ENCODE results near the gene MARCHF10.
A peak's percentile ranks its signal among the peaks of the same experiment; 100 is the strongest.
"Not testable (repeated sequence)": the region's sequence is repeated elsewhere in the genome, so short reads cannot be mapped to it uniquely, and the experiment has no call there.

MARCHF10 gene

DNA sequence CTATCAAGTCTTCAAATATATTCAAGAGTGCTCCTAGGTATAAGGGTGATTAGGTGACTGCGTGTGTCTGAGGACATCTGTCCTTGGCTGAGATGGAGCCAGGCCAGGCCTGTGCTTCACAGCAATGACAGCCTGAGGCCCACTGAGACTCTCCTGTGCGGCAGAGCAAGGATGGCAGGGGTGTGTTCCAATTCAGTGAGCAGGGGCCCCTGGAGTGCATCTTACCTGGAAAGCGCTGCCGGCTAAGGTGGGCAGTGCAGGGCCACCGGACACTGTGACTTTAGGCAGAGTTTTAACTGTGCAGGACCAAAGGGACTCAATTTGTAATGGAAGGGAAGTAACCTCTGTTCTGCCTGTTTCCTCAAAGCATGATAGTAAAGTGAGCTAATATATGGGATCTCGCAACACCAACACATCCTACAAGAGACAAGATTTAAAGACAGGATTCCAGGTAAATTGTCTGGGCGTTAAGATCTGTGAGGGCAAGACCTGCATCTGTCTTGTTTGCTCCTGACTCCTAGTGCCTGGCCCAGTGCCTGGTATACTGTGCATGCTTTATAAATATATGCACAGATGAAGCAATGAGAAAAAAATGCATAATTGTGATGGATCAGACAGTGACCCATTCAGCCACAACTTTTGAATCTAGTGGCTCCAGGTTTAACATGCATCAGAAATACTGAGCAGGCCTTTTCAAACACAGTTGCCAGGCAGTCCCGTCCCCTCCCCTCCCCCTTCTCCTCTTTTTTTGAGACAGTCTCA is 93.9 kb downstream of the MARCHF10 start:
- DNase-seq = no peak

DNA sequence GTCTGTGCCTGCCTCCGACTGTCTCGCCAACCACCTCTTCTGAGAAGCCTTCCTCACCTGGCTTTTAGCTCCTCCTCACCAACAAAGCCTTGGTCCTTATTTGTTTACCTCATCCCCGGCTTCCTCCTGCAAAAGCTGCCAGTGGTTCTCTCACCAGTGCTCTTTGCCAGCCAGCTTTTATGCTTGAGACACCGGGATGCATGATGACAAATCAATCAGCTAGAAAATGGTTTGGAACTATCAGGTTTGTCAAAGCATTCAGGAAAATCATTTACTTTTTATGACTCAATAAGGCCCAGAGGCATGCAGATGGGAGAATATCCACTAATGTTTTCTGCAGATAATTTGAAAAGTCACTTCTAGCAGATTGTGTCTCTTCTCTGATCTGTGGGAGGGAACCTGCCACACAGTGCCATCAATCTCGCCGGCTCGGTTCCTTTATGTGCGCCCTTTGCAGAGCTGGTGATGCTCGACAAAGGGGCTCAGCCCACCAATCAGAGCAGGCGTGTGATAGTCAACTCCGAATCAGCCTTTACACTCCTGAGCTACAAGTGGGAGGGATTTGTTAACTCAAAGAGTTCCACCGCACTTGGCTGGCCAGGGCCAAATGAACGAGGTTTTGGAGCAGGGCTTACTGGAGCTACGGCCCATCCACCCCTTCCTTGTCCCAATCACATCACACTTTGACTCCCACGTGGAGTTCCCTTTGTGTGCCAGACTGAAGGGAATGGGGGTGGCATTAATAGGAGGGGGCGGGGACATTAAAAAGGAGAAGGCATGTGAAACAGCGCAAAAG is 94.8 kb downstream of the MARCHF10 start:
- DNase-seq = no peak

DNA sequence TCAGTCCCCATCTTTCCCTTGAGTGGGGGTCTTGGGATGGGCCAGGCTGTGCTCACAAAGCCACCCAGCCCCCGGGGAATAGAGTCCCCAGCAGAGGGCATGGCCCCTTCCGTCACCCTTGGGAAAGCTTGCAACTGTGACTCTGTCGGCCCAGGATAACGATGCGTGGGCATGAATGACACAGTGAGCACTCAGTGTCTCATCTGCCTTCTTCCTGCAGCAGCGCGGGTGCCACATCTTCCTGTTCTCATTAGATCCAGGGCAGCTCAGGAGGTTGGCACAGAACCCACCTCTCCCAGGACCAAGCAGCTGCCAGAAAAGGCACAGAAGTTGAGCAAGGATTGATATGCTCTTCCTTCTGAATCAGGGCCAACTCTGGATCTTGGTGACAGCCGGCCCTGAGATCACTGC is 95.9 kb downstream of the MARCHF10 start:
- no peak for DNase-seq

DNA sequence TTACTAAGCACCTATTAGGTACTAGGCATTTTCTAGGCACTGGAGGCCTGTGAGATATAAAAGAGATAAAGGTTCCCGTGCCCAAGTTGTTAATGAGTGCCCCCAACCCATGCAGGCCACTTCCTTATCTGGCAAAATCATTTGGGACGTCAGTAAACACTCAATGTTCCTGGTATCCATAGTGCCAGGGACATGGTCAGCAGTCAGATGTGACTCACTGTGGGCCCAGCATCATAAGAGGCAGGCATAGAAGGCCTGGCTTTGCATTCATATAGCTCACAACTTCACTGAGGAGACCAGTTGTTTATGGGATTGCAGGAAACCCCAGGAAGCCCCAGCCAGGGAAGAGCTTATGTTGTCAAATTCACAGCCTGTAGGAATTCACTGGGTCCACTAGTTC is 99.5 kb downstream of the MARCHF10 start:
- no peak for DNase-seq

DNA sequence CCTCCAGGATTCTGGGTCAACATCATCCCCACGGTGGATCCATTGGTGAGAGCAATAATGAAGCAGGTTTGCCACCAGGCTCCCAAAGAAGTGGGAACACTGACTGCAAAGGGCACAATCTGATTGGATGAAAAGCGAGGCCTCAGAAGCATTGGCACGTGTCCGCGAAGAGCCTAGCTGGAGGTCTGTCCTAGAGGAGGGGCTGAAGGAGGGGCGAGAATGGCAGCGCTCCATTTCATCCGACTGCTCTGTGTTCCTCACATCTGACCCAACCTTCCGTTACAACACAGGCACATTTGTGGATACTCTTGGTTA is 100.7 kb downstream of the MARCHF10 start:
- no peak for DNase-seq

DNA sequence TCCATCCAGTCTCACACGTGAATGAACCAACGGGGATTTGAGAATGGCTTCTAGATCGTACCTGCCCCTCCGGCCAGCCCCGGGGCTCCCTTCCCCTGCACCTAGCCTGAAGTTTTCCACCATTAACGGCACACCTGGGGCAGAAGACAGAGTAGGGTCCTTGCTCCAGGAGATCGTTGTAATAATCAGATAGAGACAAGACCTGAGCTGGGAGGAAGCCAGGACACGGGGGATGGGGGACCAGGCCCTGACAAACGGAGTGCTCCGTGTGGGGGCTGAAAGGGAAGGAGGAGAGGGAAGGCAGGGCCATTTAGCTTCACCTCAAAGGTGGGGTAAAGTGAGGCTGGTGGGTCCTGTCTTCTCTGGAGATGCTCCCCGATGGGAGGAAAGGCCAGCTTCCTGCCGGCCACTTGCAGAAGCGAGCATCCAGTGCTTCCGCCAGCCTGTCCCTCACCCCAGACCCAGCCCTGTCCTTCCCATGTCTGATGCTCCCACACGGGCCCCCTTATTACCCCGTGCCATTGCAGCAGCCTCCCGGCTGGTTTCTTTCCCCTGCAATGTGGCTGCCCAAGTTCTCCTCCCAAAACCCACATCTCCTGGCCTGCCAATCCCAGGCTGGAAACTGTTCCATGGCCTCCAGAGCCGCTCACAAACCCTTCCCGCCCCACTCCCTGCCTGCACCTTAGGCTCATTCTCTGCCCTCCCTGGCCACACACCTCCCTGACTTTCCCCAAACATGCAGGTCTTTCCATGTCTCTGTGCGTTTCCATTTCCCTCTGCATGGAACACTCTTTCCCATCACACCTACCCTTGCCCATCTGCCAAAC is 101.3 kb downstream of the MARCHF10 start:
- no peak for DNase-seq

DNA sequence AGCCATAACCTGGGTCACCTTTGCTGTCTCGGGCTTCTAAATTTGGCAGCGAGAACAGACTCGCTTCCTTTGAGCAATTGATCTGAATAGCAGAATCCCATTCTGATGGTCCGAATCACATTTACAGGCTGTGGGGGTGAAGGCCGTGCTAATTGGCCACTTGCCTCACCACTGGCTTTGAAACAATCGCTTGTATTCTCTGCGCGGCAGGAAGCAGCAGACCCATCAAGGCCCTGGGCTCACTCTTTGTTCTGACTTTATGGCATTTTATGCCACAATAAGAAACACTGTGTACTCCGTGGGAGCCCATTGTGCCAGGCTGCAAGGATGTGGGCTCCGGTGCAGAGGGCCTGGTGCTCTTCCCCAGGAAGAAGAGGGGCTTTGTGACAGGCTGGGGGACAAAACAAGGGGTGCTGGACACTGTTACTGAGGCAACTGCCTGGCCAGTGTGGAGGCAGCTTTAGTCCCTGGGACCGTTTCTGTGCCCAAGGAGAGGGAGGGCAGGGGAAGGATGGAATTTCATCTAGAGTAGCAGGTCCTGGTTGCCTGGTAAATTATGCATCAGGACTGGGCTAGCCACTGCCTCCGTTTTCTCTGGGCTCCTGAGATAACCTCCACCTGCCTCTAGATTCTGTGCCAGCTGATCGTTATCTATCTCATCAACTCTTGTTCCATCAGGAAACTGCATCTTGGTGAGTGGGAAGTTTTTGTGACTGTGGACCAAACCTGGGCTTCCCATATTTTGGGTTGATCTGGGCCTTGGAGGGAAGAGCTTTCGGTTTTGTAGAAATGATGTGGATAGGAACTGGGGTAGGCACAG is 102.1 kb downstream of the MARCHF10 start:
- no peak for DNase-seq

DNA sequence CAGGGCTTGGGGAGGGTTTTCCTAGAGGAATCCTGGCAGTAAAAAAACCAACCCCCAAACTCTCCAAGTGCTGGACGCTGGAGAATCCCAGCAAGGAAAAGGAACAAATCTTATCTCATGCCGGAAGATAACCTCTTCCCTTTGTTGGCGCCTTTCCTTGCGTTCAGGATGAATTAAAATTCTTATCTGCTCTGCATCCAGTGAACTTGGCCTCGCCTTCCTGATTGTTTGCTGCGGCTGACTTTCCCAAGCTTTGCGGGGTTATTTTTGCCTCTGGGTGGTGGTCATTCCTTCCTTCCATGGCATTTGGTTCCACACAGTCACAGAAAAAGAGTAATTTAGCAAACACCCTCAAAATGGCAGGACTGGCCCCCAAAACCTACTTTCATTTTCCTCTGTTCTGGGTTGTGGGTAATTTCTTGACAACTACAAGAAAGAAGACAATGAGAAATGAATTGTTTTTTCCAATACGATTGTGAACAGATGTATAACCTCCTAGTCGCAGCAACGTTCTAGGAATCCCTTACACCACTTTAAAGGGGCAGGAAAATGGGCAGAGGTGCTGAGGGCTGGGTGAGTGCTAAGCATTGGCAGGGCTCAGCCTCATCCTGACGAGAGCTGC is 102.8 kb downstream of the MARCHF10 start:
- no peak for DNase-seq

DNA sequence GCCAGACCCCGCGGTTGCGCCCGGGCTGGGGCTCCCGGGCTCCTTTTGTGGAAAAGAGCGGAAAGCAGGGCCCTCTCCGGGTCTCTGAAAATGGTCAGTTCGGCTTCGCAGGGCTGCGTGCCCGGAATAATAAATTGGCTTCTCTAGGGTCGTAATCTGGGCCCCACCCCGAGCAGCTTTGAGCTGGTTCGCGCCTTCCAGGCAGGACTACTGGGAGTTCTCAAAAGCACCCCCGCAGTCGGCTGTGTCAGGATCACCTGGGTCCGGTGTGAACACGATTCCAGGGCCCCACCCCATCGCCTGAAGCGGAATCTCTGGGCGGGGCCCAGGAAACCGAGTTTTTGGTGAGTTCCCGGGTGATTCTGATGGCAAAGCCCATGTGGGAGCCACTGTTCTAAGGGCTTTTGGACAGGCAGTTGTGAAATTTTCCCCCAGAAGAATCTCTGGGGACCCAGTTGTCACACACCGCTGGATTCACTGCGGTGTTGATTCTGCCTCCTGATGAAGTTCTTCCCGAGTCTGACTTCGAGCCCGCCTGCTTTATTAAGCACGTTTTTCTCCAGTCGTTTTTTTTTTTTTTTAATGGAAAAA is 103.6 kb downstream of the MARCHF10 start:
- peak; percentile 24 for DNase-seq

DNA sequence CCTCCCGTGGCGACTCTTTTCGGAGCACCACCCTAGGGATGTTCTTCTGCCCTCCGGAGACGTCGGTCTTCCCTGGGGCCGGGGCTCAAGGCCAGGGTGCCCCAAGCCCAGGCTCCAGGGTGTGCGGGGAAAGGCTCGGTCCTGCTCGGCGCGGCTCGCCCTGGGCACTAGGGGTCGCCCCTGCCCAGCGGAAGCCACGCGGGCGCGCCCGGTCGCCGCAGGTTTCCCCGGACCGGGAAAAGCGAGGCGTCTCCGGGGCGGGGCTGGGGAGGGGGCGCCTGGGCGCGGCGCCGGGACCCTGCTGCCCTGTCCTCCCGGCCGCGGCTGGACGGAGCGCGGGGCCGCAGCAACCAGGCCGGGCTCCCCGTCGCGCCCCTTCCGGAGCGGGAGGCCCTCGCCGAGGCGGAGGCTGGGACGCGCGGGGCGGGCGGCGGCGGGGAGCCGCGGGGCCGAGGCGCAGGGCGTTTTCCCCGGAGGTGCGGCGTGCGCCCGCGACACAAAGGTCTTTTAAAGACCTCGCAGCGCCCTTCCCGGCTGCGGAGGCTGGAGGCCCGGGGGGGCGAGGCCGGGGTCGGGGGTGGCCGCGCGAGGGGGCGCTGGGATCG is 104.2 kb downstream of the MARCHF10 start:
- DNase-seq = peak; percentile 72

DNA sequence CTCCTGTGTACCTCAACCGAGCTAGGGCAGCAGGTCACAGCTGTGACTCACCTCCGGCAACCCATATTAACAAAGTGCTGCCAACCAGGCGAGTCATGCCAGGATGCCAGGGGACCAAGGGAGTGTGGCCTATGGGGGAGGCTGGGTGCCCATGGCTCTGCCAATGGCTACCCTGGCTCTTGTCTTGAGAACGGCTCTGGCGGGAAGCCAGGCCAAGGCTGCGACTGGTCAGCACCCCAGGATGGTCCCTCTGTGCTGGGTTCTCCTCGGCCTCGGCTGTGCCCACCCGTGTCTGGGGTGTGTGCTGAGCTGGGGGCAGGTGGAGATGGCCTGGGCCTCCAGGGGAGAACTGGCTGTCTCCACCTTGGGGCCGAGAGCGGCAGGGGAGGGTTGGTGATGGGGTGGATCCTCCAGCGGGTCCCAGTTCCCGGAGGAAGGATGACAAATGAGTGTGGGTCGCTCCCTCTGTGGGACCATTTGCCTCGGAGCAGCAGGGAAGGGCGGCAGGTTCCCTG is 104.8 kb downstream of the MARCHF10 start:
- DNase-seq = no peak

DNA sequence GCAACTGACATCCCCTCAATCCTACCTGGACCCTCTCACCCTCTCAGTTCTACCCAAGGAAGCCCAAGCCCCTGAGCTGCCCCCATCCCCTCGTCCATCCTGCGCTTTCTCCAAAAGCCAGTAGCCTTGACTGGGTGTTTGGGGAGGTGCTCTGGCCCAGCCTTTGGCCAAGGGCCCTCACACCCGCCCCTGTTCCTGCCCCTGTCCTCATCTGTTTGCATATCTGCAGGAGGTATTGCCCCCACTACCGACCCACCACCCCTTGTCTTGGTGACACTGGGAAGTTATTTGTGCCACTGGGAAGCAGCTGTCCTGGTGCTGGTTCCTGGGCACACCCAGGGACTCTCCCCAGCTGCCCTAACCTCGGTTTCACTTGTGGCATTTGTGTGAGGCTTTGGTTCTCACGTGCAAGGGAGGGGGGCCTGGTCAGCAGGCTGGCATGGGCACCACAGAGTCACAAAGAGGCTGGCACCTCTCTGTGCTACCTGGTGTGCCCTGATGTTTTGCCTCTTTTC is 105.3 kb downstream of the MARCHF10 start:
- no peak for DNase-seq

DNA sequence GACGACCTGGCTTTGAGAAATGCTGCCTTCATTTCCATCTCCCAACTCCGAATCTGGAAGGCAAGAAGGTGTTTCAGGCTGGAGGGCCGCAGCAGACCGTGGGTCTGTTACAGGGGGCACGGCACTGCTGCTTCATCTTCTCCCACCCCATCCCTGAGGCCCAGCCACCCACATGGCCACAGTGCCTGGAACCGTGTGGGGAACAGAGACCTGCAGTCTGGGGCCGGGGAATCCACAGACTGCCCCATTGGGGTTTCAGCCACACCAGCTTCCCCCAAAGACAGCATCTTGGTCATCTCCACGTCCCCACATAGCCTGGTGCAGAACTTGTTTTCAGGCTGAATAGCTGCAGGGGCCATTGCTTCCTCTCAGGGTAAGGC is 106.4 kb downstream of the MARCHF10 start:
- DNase-seq = no peak

DNA sequence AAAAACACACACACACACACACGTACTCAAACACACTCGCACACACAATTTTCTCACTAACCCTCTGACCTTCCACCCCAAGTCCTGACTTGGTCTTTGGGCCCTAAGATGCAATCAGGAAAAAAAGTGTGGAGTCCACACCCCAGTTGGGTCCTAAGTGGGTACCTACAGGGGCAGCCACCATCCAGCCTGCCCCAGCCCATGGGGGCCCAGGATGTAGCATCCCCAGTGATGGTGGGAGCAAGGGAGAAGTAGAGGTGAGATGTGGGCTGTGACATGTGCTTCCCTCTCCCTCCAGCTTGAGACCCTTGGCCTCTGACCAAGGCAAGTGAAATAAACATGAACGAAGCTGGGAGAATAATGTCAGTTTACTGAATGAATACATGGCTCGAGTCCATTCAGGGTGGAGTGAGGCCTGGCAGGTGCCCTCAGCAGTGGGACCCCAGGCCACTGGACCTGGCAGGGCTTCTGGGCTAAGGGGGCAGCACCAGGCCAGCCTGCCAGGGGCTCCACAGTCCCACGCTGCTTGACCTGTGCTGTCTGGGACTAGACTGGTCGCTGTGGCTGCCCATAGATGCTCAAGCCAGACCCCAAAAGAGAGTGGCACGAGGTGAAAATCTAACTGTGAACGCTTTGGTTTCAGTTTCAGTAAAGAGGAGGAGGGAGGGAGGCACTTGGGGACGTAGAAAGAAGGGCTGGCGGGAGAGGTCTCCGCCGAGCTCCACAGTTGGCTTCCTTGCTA is 107.0 kb downstream of the MARCHF10 start:
- no peak for DNase-seq

DNA sequence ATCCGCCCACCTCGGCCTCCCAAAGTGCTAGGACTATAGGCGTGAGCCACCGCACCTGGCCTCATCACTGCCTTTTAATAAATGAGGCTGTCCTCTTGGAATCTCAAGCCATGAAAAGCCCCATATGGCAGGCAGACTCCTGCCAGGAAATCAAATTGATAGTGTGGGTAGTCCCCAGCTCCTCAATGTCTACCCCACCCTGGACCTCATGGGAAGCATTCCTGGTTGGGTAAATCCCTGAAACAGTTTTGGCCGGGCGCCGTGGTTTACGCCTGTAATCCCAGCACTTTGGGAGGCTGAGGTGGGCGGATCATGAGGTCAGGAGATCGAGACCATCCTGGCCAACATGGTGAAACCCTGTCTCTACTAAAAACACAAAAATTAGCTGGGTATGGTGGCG is 109.7 kb downstream of the MARCHF10 start:
- not testable (repeated sequence) for DNase-seq

DNA sequence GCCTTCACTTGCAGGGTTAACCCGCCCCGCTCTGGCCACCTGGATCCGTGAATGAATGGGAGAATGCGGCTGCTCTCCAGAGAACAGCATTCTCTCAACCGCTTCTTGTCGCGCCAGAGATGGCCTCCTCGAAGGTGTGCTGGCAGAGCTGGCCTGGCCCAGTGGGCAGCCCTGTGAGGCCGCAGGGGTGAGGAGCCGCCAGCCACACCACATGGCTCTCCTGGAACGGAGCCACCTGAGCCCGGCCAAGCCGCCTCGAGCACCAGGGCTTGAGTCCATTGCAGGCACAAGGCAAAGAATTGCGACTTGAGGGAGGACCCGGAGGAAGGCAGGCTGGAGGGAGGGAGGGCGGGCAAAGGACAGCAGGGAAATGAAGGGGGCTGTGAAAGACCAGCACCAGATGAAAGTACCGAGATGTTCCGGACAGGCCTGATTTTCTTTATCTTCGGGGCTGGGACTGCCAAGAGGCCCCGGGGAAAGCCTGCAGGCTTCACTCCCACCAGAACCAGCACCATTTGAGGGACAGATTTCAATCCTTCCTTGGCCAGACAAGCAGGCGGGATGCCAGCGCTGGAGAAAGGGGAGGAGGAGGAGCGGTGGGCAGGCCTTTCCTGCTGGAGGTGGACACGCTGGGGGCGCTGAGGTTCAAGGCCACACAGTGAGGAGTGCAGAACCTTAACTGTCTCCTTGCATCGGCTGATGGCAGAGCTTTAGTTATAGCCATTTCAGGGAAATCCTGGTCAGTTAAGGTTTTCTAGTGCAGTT is 111.2 kb downstream of the MARCHF10 start:
- DNase-seq = no peak

DNA sequence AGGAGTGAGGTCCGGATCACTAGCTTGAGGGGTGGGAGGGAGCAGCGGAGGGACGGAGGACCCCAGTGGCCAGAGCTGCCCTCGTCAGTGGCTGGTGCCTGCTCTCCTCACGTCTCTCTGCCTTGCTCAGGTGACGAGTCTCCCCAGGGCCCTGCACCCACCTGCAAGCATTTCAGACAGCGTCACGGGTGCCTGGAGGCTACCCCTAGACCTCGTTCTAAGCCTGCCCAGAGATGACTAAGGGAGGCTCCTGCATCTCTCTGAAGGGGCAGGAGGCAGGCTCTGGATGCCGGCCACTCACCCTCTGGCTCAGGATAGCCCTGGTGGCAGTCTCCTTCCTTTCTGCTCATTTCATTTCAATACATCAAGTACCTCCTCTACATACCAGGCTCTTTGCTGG is 111.9 kb downstream of the MARCHF10 start:
- DNase-seq = no peak

DNA sequence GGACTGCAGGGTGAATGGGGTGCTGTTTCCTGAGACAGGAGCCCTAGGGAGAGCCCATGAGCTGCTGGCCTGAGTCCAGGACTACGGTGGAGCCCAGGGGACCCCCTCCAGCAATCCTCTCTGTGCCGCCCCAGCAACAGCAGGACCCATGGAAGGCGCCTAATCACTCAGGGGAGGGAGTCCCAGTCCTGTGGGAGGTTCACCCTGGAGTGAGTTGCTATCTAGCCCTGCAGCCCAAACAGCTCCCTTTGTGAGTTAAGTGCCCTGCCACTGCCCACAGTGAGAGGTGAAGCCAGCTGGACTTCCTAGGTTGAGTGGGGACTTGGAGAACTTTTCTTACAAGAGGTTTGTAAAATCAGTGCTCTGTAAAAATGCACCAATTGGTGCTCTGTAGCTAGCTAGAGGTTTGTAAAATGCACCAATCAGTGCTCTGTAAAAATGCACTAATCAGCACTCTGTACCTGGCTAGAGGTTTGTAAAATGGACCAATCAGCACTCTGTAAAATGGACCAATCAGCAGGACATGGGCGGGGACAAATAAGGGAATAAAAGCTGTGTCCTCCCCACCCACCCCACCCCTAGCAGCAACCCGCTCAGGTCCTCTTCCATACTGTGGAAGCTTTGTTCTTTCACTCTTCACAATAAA is 112.9 kb downstream of the MARCHF10 start:
- not testable (repeated sequence) for DNase-seq
